Measurements from ENCODE around the gene NXN.
"Not testable (repeated sequence)": the region's sequence is repeated elsewhere in the genome, so short reads cannot be mapped to it uniquely, and the experiment has no call there.

Gene NXN

GRCh38 chr17:830381-830780 lies 149.2 kb downstream of the NXN start:
- no peak for DNase-seq (ENCODE audit: low read depth in 2 of 2)

DNA sequence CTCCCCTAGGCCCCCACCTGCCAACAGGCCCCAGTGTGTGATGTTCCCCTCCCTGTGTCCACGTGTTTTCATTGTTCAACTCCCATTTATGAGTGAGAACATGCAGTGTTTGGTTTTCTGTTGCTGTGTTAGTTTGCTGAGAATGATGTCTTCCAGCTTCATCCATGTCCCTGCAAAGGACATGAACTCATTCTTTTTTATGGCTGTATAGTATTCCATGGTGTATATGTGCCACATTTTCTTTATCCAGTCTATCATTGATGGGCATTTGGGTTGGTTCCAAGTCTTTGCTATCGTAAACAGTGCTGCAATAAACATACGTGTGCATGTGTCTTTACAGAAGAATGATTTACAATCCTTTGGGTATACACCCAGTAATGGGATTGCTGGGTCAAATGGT lies 150.0 kb downstream of the NXN start:
- not testable (repeated sequence) for DNase-seq (ENCODE audit: low read depth in 2 of 2)

- DNase-seq (ENCODE audit: low read depth in 2 of 2) = no peak
These were observed 150.8 kb downstream of the NXN start for GRCh38 chr17:828761-829160.

DNA sequence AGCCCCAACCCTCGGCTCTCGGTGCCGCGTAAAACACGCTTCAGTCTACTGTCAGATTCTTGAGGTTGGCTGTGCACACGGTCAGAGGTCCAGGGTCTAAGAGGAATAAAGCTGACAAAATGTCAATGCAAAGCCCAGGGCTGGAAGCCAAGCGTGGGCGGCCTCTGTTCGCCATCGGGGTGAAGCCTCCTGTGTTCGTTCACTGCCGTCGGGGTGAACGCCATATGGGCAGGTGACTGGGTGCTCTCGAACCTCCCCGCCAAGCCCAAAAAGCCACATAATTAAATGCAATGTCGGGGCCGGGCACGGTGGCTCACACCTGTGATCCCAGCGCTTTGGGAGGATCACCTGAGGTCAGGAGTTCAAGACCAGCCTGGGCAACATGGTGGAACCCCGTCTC lies 152.8 kb downstream of the NXN start:
- DNase-seq (ENCODE audit: low read depth in 2 of 2) = no peak

DNA sequence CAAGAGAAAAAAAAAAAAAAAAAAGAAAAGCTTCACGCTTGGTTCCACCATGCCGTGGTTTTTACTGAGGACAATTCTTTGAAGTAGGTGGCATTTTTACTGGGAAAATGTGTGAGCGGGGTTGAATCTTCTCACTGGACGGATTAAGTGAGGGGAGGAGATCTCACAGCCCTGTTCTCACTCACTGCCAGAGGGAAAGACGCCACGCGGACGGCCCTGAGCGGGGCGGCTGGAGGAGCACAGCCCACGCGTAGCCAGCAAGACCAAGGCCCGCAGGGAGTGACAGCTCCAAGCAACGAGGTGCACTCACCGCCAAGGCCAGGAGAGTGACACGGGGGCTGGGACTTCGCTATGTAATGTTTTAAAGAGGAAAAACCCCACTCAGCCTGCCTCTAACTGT lies 154.4 kb downstream of the NXN start:
- no peak for DNase-seq (ENCODE audit: low read depth in 2 of 2)

- no peak for DNase-seq (ENCODE audit: low read depth in 2 of 2)
These were observed 155.2 kb downstream of the NXN start for GRCh38 chr17:824378-824777.

DNA sequence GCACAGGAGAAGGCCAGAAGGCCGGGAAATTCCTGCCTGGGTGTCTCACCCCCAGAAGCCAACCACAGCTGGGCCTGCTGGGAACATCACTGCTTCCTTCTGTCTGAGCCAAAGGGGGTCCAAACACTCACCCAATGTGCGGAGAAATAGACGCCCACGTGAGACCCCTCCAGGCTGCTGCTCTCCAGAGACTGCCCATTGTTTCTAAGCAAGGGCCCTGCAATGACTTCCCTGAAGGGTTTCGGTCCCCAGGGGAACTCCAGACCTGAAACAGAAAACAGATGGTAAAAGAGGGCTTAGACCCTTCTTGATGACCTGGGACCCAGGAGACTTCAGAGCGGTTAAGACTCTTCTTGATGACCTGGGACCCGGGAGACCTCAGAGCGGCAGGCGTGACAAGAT lies 156.1 kb downstream of the NXN start:
- DNase-seq (ENCODE audit: low read depth in 2 of 2) = no peak

DNA sequence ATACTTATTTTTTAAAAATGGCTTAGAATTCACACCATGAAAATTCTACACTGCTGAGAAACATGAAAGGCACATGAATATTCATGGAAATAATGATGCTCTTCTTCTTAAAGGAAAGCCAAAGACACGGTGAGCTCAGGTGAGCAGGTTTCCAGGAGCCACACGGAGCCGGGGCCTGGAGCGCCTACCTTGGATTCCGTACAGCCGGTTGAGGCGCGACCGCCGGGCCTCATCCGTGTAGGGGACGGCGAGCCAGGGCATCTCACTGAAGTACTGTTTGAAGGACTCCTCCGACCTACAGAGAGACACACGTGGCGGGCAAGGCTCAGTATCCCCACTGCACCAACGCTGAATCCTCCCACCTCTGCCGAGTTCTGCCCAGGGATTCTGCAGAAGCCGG lies 160.3 kb downstream of the NXN start:
- no peak for DNase-seq (ENCODE audit: low read depth in 2 of 2)

DNA sequence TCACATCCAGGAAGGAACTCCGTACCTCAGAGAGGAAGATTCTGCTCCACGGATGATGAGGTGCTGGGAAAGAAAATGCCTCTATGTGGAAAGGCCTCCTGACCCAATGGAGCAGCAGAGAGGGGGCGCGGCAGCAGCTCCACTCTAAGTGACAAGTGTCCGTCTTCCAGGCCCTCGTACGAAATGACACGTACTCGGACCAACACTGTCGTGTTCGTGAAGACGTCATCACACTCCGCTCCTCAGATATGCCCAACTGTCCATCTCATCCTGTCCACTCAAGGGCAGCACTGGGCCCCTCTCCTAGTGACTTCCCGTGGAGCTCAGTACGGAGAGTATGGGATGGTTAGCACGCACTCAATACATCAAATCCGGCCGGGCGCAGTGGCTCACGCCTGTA lies 165.2 kb downstream of the NXN start:
- no peak for DNase-seq (ENCODE audit: low read depth in 2 of 2)

DNA sequence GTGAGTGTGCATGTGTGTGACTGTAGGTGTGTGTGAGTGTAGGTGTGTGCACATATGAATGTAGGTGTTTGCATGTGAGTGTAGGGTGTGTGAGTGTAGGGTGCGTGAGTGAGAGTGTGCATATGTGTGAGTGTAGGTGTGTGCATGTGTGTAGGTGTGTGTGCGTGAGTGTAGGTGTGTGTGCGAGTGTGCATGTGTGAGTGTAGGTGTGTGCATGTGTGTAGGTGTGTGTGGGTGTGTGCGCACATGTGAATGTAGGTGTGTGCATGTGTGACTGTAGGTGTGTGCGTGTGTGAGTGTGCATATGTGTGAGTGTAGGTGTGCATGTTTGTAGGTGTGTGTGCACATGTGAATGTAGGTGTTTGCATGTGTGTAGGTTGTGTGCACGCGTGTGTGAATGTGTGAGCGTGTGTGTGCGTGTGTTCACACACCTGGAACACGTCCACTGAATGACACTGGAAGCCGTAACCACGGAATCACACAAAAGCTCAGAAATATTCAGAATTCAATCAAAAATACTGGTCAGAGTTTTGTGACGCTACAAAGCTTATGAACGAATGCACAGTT lies 166.9 kb downstream of the NXN start:
- DNase-seq (ENCODE audit: low read depth in 2 of 2) = no peak

- DNase-seq (ENCODE audit: low read depth in 2 of 2) = no peak
These were observed 168.4 kb downstream of the NXN start for GRCh38 chr17:811051-811784.

- no peak for DNase-seq (ENCODE audit: low read depth in 2 of 2)
These were observed 171.9 kb downstream of the NXN start for GRCh38 chr17:807523-808294.

DNA sequence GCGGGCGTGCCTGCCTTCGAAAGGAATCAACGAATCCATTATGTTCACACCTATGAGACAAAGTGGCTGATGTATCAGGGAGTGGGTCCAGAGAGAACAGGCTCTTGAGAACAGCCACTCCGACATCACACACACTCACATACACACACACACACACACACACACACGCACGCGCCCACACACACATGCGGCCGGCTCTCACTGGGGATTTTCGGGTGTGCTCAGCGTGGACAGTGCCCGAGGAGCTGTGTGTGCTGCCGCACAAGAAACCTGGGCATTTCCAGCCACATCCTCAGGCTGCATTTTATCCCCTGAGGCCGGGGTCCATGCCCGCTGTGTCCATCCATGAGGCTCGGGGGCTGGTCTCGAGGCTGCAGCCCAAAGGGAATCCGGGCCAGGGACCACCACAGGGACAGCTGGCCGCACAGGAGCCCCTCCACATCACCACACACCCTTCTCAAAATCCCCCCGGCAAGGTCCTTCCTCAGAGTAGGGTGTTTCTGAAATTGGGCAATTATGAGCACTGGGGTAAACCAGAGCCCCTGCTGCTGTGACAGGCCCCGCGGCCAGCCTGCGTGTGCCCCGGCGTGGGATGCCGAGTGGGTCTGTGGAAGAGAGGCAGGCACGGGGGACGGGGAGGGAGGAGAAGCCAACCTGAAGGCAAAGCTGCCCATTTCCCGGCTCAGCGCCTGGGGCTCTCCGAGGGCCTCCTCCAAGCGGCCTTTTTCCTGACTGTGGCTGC lies 172.6 kb downstream of the NXN start:
- DNase-seq (ENCODE audit: low read depth in 2 of 2) = no peak

DNA sequence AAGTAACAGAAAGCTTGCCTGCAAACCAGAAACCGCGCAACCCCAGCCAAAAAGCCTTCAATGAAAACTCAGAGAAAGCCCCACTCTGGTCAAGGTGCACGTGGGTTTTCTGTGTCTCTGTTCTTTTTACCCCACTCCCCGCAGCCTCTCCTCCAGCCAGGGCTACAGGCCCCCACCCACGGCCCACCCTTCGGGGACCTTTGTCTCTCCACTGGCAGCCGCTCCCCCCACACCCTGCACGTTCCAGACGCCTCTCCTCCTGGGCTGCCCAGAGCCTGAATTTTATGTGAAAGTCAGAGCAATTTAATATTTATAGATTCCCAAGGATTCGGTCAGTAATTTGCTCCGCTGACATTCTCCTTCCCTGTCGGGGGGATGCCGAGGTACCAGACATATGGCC lies 173.2 kb downstream of the NXN start:
- no peak for DNase-seq (ENCODE audit: low read depth in 2 of 2)

- DNase-seq (ENCODE audit: low read depth in 2 of 2) = not testable (repeated sequence)
These were observed 173.7 kb downstream of the NXN start for GRCh38 chr17:805886-806285.

- no peak for DNase-seq (ENCODE audit: low read depth in 2 of 2)
These were observed 174.8 kb downstream of the NXN start for GRCh38 chr17:804541-805435.

- DNase-seq (ENCODE audit: low read depth in 2 of 2) = no peak
These were observed 176.4 kb downstream of the NXN start for GRCh38 chr17:802901-803881.

DNA sequence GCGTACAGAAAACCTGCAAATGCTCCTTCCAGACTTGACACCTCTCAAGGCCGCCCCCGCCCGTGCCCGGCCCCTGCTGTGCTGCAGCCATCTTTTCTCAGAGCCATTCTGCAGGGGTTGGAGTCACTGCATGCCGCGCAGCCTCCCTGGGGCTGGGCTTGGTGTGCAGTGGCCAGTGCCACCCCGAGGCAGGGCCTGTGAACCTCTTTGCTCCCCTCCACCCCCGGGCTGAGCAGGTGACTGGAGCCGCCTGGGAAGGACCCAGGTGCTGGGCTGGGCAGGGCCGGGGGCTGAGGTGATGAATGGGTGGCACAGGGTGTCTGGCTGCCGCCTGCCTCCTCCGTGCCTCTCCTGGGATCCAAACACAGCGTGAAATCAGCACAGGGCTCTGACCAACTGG lies 177.1 kb downstream of the NXN start:
- DNase-seq (ENCODE audit: low read depth in 2 of 2) = no peak

- no peak for DNase-seq (ENCODE audit: low read depth in 2 of 2)
These were observed 177.9 kb downstream of the NXN start for GRCh38 chr17:801660-802059.

Data from stimulated activated CD4-positive, alpha-beta T cell treated with anti-CD3 and anti-CD28 coated beads, Interleukin-12 subunit alpha, Interleukin-12 subunit beta, amount 100 ng/mL, for 24 hours (primary cell).